Astrocyte (in vitro differentiated cells and primary cell): Measurements from ENCODE around the gene HMGN1.

Source experiments
- EZH2 ChIP-seq: IDR thresholded peaks from 2 replicates; pipeline ENCODE4 v1.6.1; 2012; ENCODE audit warnings: mild to moderate bottlenecking, low read length, inconsistent platforms; ENCODE audit not compliant: insufficient read depth
- TF ChIP-seq, protein P1 (sequence below): IDR thresholded peaks from 2 replicates; pipeline ENCODE4 v1.5.1; 2011; ENCODE audit warnings: low read depth, mild to moderate bottlenecking, inconsistent platforms, low read length, moderate library complexity; ENCODE audit not compliant: insufficient read depth

DNA sequence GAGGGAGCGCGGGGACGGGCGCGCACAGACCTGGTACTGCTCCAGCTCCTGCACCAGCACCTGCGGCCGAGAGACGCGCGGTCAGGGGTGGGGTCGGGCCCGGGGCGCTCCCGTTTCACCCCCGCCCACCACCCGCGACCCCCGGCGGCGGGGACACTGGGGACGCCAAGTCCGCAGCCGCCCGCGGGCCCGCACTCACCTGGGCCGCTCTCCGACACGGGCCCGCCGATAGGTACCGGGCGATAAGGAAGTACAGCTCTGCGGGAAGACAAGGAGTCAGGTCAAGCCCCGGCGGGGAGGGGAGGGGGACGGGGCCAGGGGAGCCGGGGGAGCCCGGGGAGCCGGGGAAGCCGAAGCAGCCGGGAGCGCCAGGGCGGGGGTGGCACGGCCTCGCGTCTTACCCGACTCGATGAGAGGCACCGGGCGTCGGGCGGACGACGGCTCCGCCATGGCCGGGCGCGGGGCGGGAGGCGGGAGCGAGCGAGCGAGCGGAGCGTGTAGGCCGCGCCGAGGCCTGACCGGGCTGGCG lies 35.8 kb downstream of the HMGN1 start:
- TF ChIP-seq, protein P1, sequence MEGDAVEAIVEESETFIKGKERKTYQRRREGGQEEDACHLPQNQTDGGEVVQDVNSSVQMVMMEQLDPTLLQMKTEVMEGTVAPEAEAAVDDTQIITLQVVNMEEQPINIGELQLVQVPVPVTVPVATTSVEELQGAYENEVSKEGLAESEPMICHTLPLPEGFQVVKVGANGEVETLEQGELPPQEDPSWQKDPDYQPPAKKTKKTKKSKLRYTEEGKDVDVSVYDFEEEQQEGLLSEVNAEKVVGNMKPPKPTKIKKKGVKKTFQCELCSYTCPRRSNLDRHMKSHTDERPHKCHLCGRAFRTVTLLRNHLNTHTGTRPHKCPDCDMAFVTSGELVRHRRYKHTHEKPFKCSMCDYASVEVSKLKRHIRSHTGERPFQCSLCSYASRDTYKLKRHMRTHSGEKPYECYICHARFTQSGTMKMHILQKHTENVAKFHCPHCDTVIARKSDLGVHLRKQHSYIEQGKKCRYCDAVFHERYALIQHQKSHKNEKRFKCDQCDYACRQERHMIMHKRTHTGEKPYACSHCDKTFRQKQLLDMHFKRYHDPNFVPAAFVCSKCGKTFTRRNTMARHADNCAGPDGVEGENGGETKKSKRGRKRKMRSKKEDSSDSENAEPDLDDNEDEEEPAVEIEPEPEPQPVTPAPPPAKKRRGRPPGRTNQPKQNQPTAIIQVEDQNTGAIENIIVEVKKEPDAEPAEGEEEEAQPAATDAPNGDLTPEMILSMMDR, result no peak
- TF ChIP-seq EZH2, result no peak
